HuH-7.5 (cell line): Measurements from ENCODE around the gene MYL3.
A peak's percentile ranks its signal among the peaks of the same experiment; 100 is the strongest.

Source experiments
- DNase-seq: peaks from one replicate; pipeline ENCODE4 v3.0.0; 2011; ENCODE audit warnings: low spot score

Gene MYL3

GRCh38 chr3:46883054-46883829 lies 20.0 kb upstream of the MYL3 start:
- no peak for DNase-seq

GRCh38 chr3:46882377-46883053 lies 19.3 kb upstream of the MYL3 start:
- no peak for DNase-seq

- peak; percentile 70 for DNase-seq
These were observed 18.5 kb upstream of the MYL3 start for GRCh38 chr3:46881596-46882376.

- no peak for DNase-seq
These were observed 17.8 kb upstream of the MYL3 start for GRCh38 chr3:46880884-46881595.

GRCh38 chr3:46878781-46879436 lies 15.7 kb upstream of the MYL3 start:
- peak; percentile 85 for DNase-seq

- no peak for DNase-seq
These were observed 14.3 kb upstream of the MYL3 start, which contains the start of gene PTH1R for GRCh38 chr3:46877406-46878125. PTH1R (plus strand) TSS chr3:46877721; CDS start chr3:46883560, 5,839 bp downstream.

- DNase-seq, result no peak
These were observed 13.4 kb upstream of the MYL3 start for GRCh38 chr3:46876313-46877300.

GRCh38 chr3:46875560-46875959 lies 12.3 kb upstream of the MYL3 start:
- no peak for DNase-seq

GRCh38 chr3:46874430-46874829 lies 11.2 kb upstream of the MYL3 start:
- no peak for DNase-seq

GRCh38 chr3:46873521-46873920 lies 10.3 kb upstream of the MYL3 start:
- DNase-seq, result no peak

- DNase-seq, result no peak
These were observed 8.0 kb upstream of the MYL3 start for GRCh38 chr3:46871222-46871621.

- no peak for DNase-seq
These were observed 7.4 kb upstream of the MYL3 start for GRCh38 chr3:46870651-46871050.

- DNase-seq, result no peak
These were observed 6.2 kb upstream of the MYL3 start for GRCh38 chr3:46869440-46869839.

GRCh38 chr3:46868948-46869347 lies 5.7 kb upstream of the MYL3 start:
- no peak for DNase-seq

GRCh38 chr3:46868287-46868686 lies 5.0 kb upstream of the MYL3 start:
- DNase-seq, result no peak

GRCh38 chr3:46867550-46867898 lies 4.3 kb upstream of the MYL3 start:
- no peak for DNase-seq

- DNase-seq, result peak; percentile 86
These were observed 3.7 kb upstream of the MYL3 start for GRCh38 chr3:46866720-46867549.

- no peak for DNase-seq
These were observed 2.9 kb upstream of the MYL3 start for GRCh38 chr3:46866032-46866595.
